GM13976 (cell line): ENCODE results near the gene TRANK1.
A peak's percentile ranks its signal among the peaks of the same experiment; 100 is the strongest.
"Not testable (repeated sequence)": the region's sequence is repeated elsewhere in the genome, so short reads cannot be mapped to it uniquely, and the experiment has no call there.

Experiments used
- DNase-seq: peaks from one replicate; pipeline ENCODE4 v3.0.0; 2012; ENCODE audit warnings: low spot score
- CTCF ChIP-seq: IDR thresholded peaks from 2 replicates; pipeline ENCODE4 v1.5.1; 2012; ENCODE audit warnings: borderline replicate concordance, mild to moderate bottlenecking; ENCODE audit not compliant: insufficient read depth; ENCODE audit errors: extremely low read depth, missing control alignments, control extremely low read depth
- in situ Hi-C: fragments of 300-500 bp; cut with MboI; formaldehyde crosslinking; loops from one replicate; pipeline ENCODE4 v1.12.0; 2022; ENCODE audit warnings: low sequenced_read_pairs, mixed read lengths, inconsistent platforms; ENCODE audit not compliant: unreplicated experiment

The TRANK1 gene

GRCh38 chr3:36904641-36905040, 40.2 kb downstream of the TRANK1 start:
- peak; percentile 49 for TF ChIP-seq CTCF
- in situ Hi-C loops, result no loop called here
- peak; percentile 37 for DNase-seq

- in situ Hi-C loops, DNase-seq: not testable (repeated sequence)
These were observed 40.8 kb downstream of the TRANK1 start for GRCh38 chr3:36904065-36904464.

GRCh38 chr3:36903119-36903882, 41.6 kb downstream of the TRANK1 start:
- no peak for DNase-seq
- in situ Hi-C loops, result no loop called here
- no peak for TF ChIP-seq CTCF

- in situ Hi-C loops, result no loop called here
- DNase-seq, result no peak
These were observed 43.3 kb downstream of the TRANK1 start for GRCh38 chr3:36901588-36901987.

GRCh38 chr3:36900474-36901443, 44.1 kb downstream of the TRANK1 start:
- no peak for DNase-seq
- in situ Hi-C loops, result no loop called here
- no peak for TF ChIP-seq CTCF

More at GRCh38 chr3:36901588-36901987, 43.3 kb downstream of the TRANK1 start:
- no peak for TF ChIP-seq CTCF

- in situ Hi-C loops, result no loop called here
- no peak for DNase-seq
- TF ChIP-seq CTCF, result no peak
These were observed 49.1 kb downstream of the TRANK1 start for GRCh38 chr3:36895496-36896409.
